K562 (cell line): ENCODE measurements around the gene CAMK2A. TPM values are rescaled to one million over a fixed set of nuclear protein-coding genes. Genes with fewer than 3 reads are reported as not detected.

ENCODE experiments used
- ATAC-seq: fragments of 200-7000 bp; cut with Tn5 transposase; 3 replicates; pipeline ENCODE4 v1.9.1; 2020; ENCODE audit warnings: moderate library complexity
- BruUV-seq: library from RNA; stranded (reverse); fragments of 400-500 nt; replicated peaks from 2 replicates; lab custom pipeline; 2021; lab: Mats Ljungman, UMichigan
- CTCF ChIA-PET: fragments of 300-600 bp; formaldehyde crosslinking; extraction: SDS; loops from one replicate; lab custom pipeline; 2021; ENCODE audit warnings: low intra/inter-chr PET ratio; lab: Yijun Ruan, JAX
- POLR2A ChIA-PET: fragments of 300-600, 350-650 bp; sonication (Branson Sonifier 250); formaldehyde crosslinking; extraction: SDS; loops from one replicate; lab custom pipeline; 2021; ENCODE audit warnings: antibody characterized with exemption, inconsistent platforms; lab: Yijun Ruan, JAX
- DNase-seq, 4 experiments: peaks; one replicate each; pipeline versions ENCODE4 v3.0.0 to v3.0.0-alpha.2; 2011 to 2018; ENCODE audit warnings: low spot score in 3 of 4, mixed read lengths in 3 of 4; ENCODE audit errors: extremely low read depth in 1 of 4
- FAIRE-seq: peaks from 2 replicates; lab custom pipeline; 2011; peaks lifted over from hg19 to GRCh38; lab: Jason Lieb, UNC
- H2AFZ ChIP-seq: 2 replicates; pipeline ENCODE4 v1.6.0; 2011; ENCODE audit warnings: low read depth, low read length, control low read depth, inconsistent platforms
- H3K27ac ChIP-seq: fragments of 200-600 bp; 3 replicates; pipeline ENCODE4 v1.8.0; 2011; ENCODE audit warnings: low read depth, mild to moderate bottlenecking, control low read depth, inconsistent platforms, low read length, moderate library complexity, mixed read lengths; ENCODE audit errors: extremely low read depth
- H3K27me3 ChIP-seq, 2 experiments: fragments of 300-600 bp in 1 of 2; 2 replicates in 1 of 2; 3 replicates in 1 of 2; pipeline versions ENCODE4 v1.6.0 to v1.8.0; 2011; ENCODE audit warnings: inconsistent platforms in 2 of 2, low read length in 2 of 2, mild to moderate bottlenecking in 1 of 2, mixed read lengths in 1 of 2, moderate library complexity in 1 of 2; ENCODE audit not compliant: control insufficient read depth in 2 of 2, insufficient read depth in 2 of 2
- H3K36me3 ChIP-seq: fragments of 300-600 bp; 3 replicates; pipeline ENCODE4 v1.8.0; 2011; ENCODE audit warnings: mild to moderate bottlenecking, low read length, inconsistent platforms; ENCODE audit not compliant: control insufficient read depth, insufficient read depth
- H3K4me1 ChIP-seq, 2 experiments: fragments of 200-600 bp in 1 of 2; replicated peaks in 1 of 2; 2 replicates in 1 of 2; 3 replicates in 1 of 2; pipeline versions ENCODE4 v1.5.1 to v1.8.0; 2011; ENCODE audit warnings: inconsistent platforms in 2 of 2, low read length in 2 of 2, mild to moderate bottlenecking in 1 of 2, mixed read lengths in 1 of 2, moderate library complexity in 1 of 2; ENCODE audit not compliant: control insufficient read depth in 2 of 2, insufficient read depth in 2 of 2
- H3K4me2 ChIP-seq: 2 replicates; pipeline ENCODE4 v1.6.1; 2011; ENCODE audit warnings: low read length, control low read depth, inconsistent platforms, mixed read lengths; ENCODE audit not compliant: insufficient read depth
- H3K4me3 ChIP-seq: fragments of 200-600 bp; sonication (generic), shearing (Covaris generic); 2 replicates; pipeline ENCODE4 v1.5.1; 2016; ENCODE audit warnings: control low read depth, inconsistent platforms
- H3K79me2 ChIP-seq: fragments of 200-600 bp; 3 replicates; pipeline ENCODE4 v1.8.0; 2011; ENCODE audit warnings: low read length, inconsistent platforms; ENCODE audit not compliant: control insufficient read depth, insufficient read depth
- H3K9ac ChIP-seq, 2 experiments: 2 replicates each; pipeline versions ENCODE4 v1.6.0 to v1.6.1; 2011; ENCODE audit warnings: low read depth in 2 of 2, low read length in 2 of 2, control low read depth in 1 of 2, inconsistent platforms in 1 of 2, mild to moderate bottlenecking in 1 of 2, mixed read lengths in 1 of 2; ENCODE audit not compliant: insufficient read depth in 1 of 2
- H3K9me1 ChIP-seq: one replicate; pipeline ENCODE4 v1.6.0; 2011; ENCODE audit warnings: inconsistent platforms, mild to moderate bottlenecking, low read length, moderate library complexity; ENCODE audit not compliant: control insufficient read depth, insufficient read depth
- H3K9me3 ChIP-seq: replicated peaks from 2 replicates; pipeline ENCODE4 v1.5.1; 2011; ENCODE audit warnings: low read depth, low read length, inconsistent platforms; ENCODE audit not compliant: control insufficient read depth, insufficient read depth
- H4K20me1 ChIP-seq: replicated peaks from 2 replicates; pipeline ENCODE4 v1.6.1; 2011; ENCODE audit warnings: low read length, inconsistent platforms, mixed read lengths; ENCODE audit not compliant: control insufficient read depth, insufficient read depth
- DNMT1 ChIP-seq: fragments of 450-650 bp; IDR thresholded peaks from 2 replicates; pipeline ENCODE4 v1.6.1; 2016; ENCODE audit warnings: antibody characterized with exemption, mild to moderate bottlenecking
- MECOM ChIP-seq: fragments of 250-450 bp; sonication (Bioruptor Pico); IDR thresholded peaks from 2 replicates; pipeline ENCODE4 v1.8.0; 2022; ENCODE audit warnings: inconsistent platforms
- RBBP5 ChIP-seq: fragments of 200-600 bp; sonication (generic); IDR thresholded peaks from 2 replicates; pipeline ENCODE4 v1.6.1; 2012; ENCODE audit warnings: borderline replicate concordance, mild to moderate bottlenecking, low read length, control low read depth, inconsistent platforms; ENCODE audit not compliant: insufficient read depth, poor library complexity, severe bottlenecking
- RFX7 ChIP-seq: fragments of 250-450 bp; sonication (Bioruptor Pico); IDR thresholded peaks from 2 replicates; pipeline ENCODE4 v1.5.1; 2021; ENCODE audit warnings: mild to moderate bottlenecking
- TRIM25 ChIP-seq: fragments of 450-650 bp; IDR thresholded peaks from 2 replicates; pipeline ENCODE4 v1.7.0; 2016; ENCODE audit warnings: borderline replicate concordance
- ZNF449 ChIP-seq: fragments of 250-450 bp; sonication (Bioruptor Pico); IDR thresholded peaks from 2 replicates; pipeline ENCODE4 v1.8.0; 2022; ENCODE audit warnings: moderate library complexity, mild to moderate bottlenecking, inconsistent platforms
- WGBS: fragments of 100-300 bp; shearing (Covaris generic); methylation state at CpG from one replicate; pipeline ENCODE4 v1.1.6; 2016; ENCODE audit warnings: low coverage, mixed read lengths; ENCODE audit not compliant: insufficient coverage; ENCODE audit errors: missing lambda C conversion rate; 5-methylcytosine and 5-hydroxymethylcytosine counted together
- in situ Hi-C: fragments of 300-500 bp; cut with MboI; formaldehyde crosslinking; loops from 4 replicates; pipeline ENCODE4 v1.15.0; 2018; ENCODE audit warnings: inconsistent platforms, mixed read lengths
- intact Hi-C: fragments of 100-400 bp; cut with micrococcal nuclease; formaldehyde crosslinking; loops from 2 replicates; pipeline ENCODE4 v1.14.2; 2022
- polyA plus RNA-seq, 8 experiments: library from polyadenylated mRNA; depleted of rRNA in 4 of 8; stranded (reverse) in 5 of 8; unstranded in 3 of 8; fragments of >200 nt; fragmentation: Nextera tagmentation in 2 of 8; fragmentation: Illumina TruSeq in 1 of 8; extraction: Ambion mirVana in 2 of 8; extraction: Trizol in 1 of 8; gene quantifications; 2 replicates each; pipeline versions ENCODE4 v1.2.1 to v1.2.3, GENCODE V29; 2011 to 2014; ENCODE audit warnings: inconsistent platforms in 1 of 8, missing spikeins in 1 of 8
- total RNA-seq, 7 experiments: library from RNA; depleted of rRNA in 6 of 7; stranded (reverse); fragments of >200 nt in 6 of 7; fragmentation: Illumina TruSeq in 2 of 7; extraction: Trizol in 2 of 7; gene quantifications; 2 replicates each; pipeline versions ENCODE4 v1.2.1 to v1.2.3, GENCODE V29; 2011 to 2021; ENCODE audit warnings: low replicate concordance in 1 of 7
- TF ChIP-seq, protein P1 (sequence below): fragments of 450-650 bp; IDR thresholded peaks from 2 replicates; pipeline ENCODE4 v1.6.1; 2016; ENCODE audit warnings: low read depth

CAMK2A gene
- total and polyA plus RNA-seq, 9 of the 15 experiments (the other 6 are each of a cell fraction or from before 2014, with no cell fraction given) = 0.01 to 0.18 (median 0.04) TPM; not detected in 6

- in situ Hi-C loops (no loop called here), intact Hi-C loops (no loop called here)
- H3K36me3 ChIP-seq = no peaks in the 10 kb centered on the region
- ChIA-PET POLR2A (no interaction called here), CTCF (interaction anchor here (1.6 kb wide), 1 partner anchor 15 kb away, joined by 5 read pairs; no protein-coding TSS in a partner anchor)
- H3K4me2 ChIP-seq = no peak overlapping the region
- WGBS = 12% methylated on average over 8 of the region's 8 CpGs
- peaks cover 16 to 49% of the 10 kb centered on the region in 2 experiments for H3K27me3 ChIP-seq
- FAIRE-seq = no peak
- H3K9me1 ChIP-seq = no peaks in the 10 kb centered on the region
- no peak overlapping the region for H3K27ac ChIP-seq
- no peak overlapping the region for H3K9ac ChIP-seq
- no peak overlapping the region for H3K4me3 ChIP-seq
- H3K79me2 ChIP-seq = no peaks in the 10 kb centered on the region
- no peak for DNase-seq
- H3K4me1 ChIP-seq = peaks cover 0 to 2% of the 10 kb centered on the region in 2 experiments; a peak in 2 of 5 replicates
- H3K9me3 ChIP-seq = no peaks in the 10 kb centered on the region
- peaks cover 3% of the 10 kb centered on the region; the same call in 1 of the 2 replicates for H4K20me1 ChIP-seq
- BruUV-seq = no TSS peak
- no peak for ATAC-seq
- no peak for TF ChIP-seq DNMT1
- TF ChIP-seq ZNF449 = no peak
- no peak for TF ChIP-seq RBBP5
- TF ChIP-seq, protein P1, sequence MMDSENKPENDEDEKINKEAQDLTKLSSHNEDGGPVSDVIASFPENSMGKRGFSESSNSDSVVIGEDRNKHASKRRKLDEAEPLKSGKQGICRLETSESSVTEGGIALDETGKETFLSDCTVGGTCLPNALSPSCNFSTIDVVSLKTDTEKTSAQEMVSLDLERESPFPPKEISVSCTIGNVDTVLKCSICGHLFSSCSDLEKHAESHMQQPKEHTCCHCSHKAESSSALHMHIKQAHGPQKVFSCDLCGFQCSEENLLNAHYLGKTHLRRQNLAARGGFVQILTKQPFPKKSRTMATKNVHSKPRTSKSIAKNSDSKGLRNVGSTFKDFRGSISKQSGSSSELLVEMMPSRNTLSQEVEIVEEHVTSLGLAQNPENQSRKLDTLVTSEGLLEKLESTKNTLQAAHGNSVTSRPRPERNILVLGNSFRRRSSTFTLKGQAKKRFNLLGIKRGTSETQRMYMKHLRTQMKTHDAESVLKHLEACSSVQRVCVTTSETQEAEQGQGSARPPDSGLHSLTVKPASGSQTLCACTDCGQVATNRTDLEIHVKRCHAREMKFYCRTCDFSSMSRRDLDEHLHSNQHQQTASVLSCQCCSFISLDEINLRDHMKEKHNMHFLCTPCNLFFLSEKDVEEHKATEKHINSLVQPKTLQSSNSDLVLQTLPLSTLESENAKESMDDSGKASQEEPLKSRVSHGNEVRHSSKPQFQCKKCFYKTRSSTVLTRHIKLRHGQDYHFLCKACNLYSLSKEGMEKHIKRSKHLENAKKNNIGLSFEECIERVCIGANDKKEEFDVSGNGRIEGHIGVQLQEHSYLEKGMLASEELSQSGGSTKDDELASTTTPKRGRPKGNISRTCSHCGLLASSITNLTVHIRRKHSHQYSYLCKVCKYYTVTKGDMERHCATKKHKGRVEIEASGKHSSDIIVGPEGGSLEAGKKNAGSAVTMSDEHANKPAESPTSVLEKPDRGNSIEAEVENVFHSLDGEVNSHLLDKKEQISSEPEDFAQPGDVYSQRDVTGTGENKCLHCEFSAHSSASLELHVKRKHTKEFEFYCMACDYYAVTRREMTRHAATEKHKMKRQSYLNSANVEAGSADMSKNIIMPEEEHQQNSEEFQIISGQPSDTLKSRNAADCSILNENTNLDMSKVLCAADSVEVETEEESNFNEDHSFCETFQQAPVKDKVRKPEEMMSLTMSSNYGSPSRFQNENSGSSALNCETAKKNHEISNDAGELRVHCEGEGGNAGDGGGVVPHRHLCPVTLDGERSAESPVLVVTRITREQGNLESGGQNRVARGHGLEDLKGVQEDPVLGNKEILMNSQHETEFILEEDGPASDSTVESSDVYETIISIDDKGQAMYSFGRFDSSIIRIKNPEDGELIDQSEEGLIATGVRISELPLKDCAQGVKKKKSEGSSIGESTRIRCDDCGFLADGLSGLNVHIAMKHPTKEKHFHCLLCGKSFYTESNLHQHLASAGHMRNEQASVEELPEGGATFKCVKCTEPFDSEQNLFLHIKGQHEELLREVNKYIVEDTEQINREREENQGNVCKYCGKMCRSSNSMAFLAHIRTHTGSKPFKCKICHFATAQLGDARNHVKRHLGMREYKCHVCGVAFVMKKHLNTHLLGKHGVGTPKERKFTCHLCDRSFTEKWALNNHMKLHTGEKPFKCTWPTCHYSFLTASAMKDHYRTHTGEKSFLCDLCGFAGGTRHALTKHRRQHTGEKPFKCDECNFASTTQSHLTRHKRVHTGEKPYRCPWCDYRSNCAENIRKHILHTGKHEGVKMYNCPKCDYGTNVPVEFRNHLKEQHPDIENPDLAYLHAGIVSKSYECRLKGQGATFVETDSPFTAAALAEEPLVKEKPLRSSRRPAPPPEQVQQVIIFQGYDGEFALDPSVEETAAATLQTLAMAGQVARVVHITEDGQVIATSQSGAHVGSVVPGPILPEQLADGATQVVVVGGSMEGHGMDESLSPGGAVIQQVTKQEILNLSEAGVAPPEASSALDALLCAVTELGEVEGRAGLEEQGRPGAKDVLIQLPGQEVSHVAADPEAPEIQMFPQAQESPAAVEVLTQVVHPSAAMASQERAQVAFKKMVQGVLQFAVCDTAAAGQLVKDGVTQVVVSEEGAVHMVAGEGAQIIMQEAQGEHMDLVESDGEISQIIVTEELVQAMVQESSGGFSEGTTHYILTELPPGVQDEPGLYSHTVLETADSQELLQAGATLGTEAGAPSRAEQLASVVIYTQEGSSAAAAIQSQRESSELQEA = no peak
- TF ChIP-seq MECOM (CRISPR knock-in tag) = no peak
- no peak for TF ChIP-seq TRIM25
- TF ChIP-seq RFX7 (CRISPR knock-in tag) = no peak
- H2AFZ ChIP-seq = no peak overlapping the region
These were observed 112.7 kb downstream of the CAMK2A start for GRCh38 chr5:150176745-150177477.
